ENCODE results near the gene SH3RF3.

- no peak for TF ChIP-seq GATA3 (IDR thresholded peaks at IDR 0.05; ENCODE audit: low read depth, low read length)
- TF ChIP-seq GATA2 (IDR thresholded peaks at IDR 0.05; ENCODE audit: low read depth, low read length): no peak
Measured at GRCh38 chr2:109523536-109524361, 394.7 kb downstream of the SH3RF3 start.
